GM12878 (cell line): ENCODE measurements around the gene EMP1. TPM values are rescaled to one million over a fixed set of nuclear protein-coding genes. Genes with fewer than 3 reads are reported as not detected.

Experiments
- ATAC-seq: fragments of 200-7000 bp; cut with Tn5 transposase; 3 replicates; pipeline ENCODE4 v1.9.1; 2020; ENCODE audit warnings: mild to moderate bottlenecking, moderate library complexity
- BruUV-seq: library from RNA; stranded (reverse); fragments of 400-500 nt; replicated peaks from 2 replicates; lab custom pipeline; 2021; lab: Mats Ljungman, UMichigan
- CTCF ChIA-PET: fragments of 300-600 bp; sonication (Branson Sonifier 250); formaldehyde crosslinking; extraction: SDS; loops from one replicate; lab custom pipeline; 2021; ENCODE audit warnings: inconsistent platforms; lab: Yijun Ruan, JAX
- POLR2A ChIA-PET: fragments of 350-600 bp; formaldehyde crosslinking; extraction: SDS; loops from one replicate; lab custom pipeline; 2021; ENCODE audit warnings: inconsistent platforms; lab: Charles Lee
- RAD21 ChIA-PET: fragments of 300-600 bp; sonication (Branson Sonifier 250); formaldehyde crosslinking; loops from one replicate; lab custom pipeline; 2023; ENCODE audit warnings: antibody characterized with exemption; ENCODE audit not compliant: unreplicated experiment; lab: Charles Lee
- SMC1A ChIA-PET: fragments of 300-600 bp; sonication (Branson Sonifier 250); formaldehyde crosslinking; loops from one replicate; lab custom pipeline; 2023; ENCODE audit not compliant: unreplicated experiment, uncharacterized antibody; lab: Charles Lee
- DNase-seq: peaks from one replicate; pipeline ENCODE4 v3.0.0-alpha.2; 2011; ENCODE audit warnings: low read depth, low spot score
- FAIRE-seq: peaks from 3 replicates; lab custom pipeline; 2011; peaks lifted over from hg19 to GRCh38; lab: Jason Lieb, UNC
- H2AFZ ChIP-seq: 2 replicates; pipeline ENCODE4 v1.6.0; 2011; ENCODE audit warnings: low read depth, low read length, control low read depth; ENCODE audit not compliant: control insufficient read depth
- H3K27ac ChIP-seq: 2 replicates; pipeline ENCODE4 v1.5.1; 2011; ENCODE audit warnings: control low read depth; ENCODE audit not compliant: control insufficient read depth, insufficient read depth
- H3K27me3 ChIP-seq, 2 experiments: replicated peaks in 1 of 2; 2 replicates each; pipeline versions ENCODE4 v1.6.0 to v1.6.1; 2011; ENCODE audit warnings: low read length in 1 of 2; ENCODE audit not compliant: control insufficient read depth in 2 of 2, insufficient read depth in 2 of 2
- H3K36me3 ChIP-seq, 2 experiments: 2 replicates each; pipeline ENCODE4 v1.5.1; 2011; ENCODE audit warnings: low read length in 1 of 2; ENCODE audit not compliant: control insufficient read depth in 2 of 2, insufficient read depth in 2 of 2
- H3K4me1 ChIP-seq: 2 replicates; pipeline ENCODE4 v1.6.1; 2011; ENCODE audit warnings: mild to moderate bottlenecking, low read length, moderate library complexity, mixed read lengths; ENCODE audit not compliant: control insufficient read depth, insufficient read depth
- H3K4me2 ChIP-seq: 2 replicates; pipeline ENCODE4 v1.6.0; 2011; ENCODE audit warnings: control low read depth; ENCODE audit not compliant: control insufficient read depth, insufficient read depth
- H3K4me3 ChIP-seq: fragments of 200-600 bp; sonication (generic); 2 replicates; pipeline ENCODE4 v1.5.1; 2016
- H3K79me2 ChIP-seq: 2 replicates; pipeline ENCODE4 v1.6.0; 2011; ENCODE audit warnings: low read length; ENCODE audit not compliant: control insufficient read depth, insufficient read depth
- H3K9ac ChIP-seq: 2 replicates; pipeline ENCODE4 v1.8.0; 2011; ENCODE audit warnings: low read length, control low read depth, mixed read lengths; ENCODE audit not compliant: control insufficient read depth, insufficient read depth
- H3K9me3 ChIP-seq: replicated peaks from 3 replicates; pipeline ENCODE4 v1.5.1; 2011; ENCODE audit warnings: mild to moderate bottlenecking, low read length; ENCODE audit not compliant: control insufficient read depth, insufficient read depth
- H4K20me1 ChIP-seq: 2 replicates; pipeline ENCODE4 v1.6.0; 2011; ENCODE audit not compliant: control insufficient read depth, insufficient read depth
- ATF7 ChIP-seq: fragments of 450-650 bp; IDR thresholded peaks from 2 replicates; pipeline ENCODE4 v1.6.1; 2016; ENCODE audit warnings: low read depth, mild to moderate bottlenecking
- BCLAF1 ChIP-seq: fragments of 450-650 bp; IDR thresholded peaks from 2 replicates; pipeline ENCODE4 v1.6.1; 2017; ENCODE audit warnings: antibody characterized with exemption, mild to moderate bottlenecking, moderate library complexity
- CREB1 ChIP-seq: IDR thresholded peaks from 2 replicates; pipeline ENCODE4 v1.6.1; 2012; ENCODE audit warnings: low read depth, mild to moderate bottlenecking, inconsistent platforms
- ELK1 ChIP-seq: IDR thresholded peaks from 2 replicates; pipeline ENCODE4 v1.6.1; 2012; ENCODE audit warnings: low read depth, low read length, improper control_type of control experiment
- EP300 ChIP-seq, 2 experiments: fragments of 150-350 bp in 1 of 2; IDR thresholded peaks; 2 replicates each; pipeline ENCODE4 v1.6.1; 2011 to 2012; ENCODE audit warnings: low read depth in 2 of 2, low read length in 2 of 2, borderline replicate concordance in 1 of 2, improper control_type of control experiment in 1 of 2, inconsistent platforms in 1 of 2; ENCODE audit not compliant: control insufficient read depth in 1 of 2
- IKZF2 ChIP-seq, 2 experiments: fragments of 450-650 bp; IDR thresholded peaks; 2 replicates each; pipeline ENCODE4 v1.6.1; 2017; ENCODE audit warnings: mild to moderate bottlenecking in 2 of 2, moderate library complexity in 2 of 2
- KDM1A ChIP-seq: fragments of 200-600 bp; sonication (generic); IDR thresholded peaks from 2 replicates; pipeline ENCODE4 v1.6.1; 2016; ENCODE audit warnings: borderline replicate concordance
- PAX5 ChIP-seq: IDR thresholded peaks from 2 replicates; pipeline ENCODE4 v1.6.1; 2011; ENCODE audit warnings: low read depth, low read length, borderline replicate concordance
- PML ChIP-seq: IDR thresholded peaks from 2 replicates; pipeline ENCODE4 v1.6.1; 2012; ENCODE audit warnings: low read length, inconsistent platforms
- SREBF2 ChIP-seq: IDR thresholded peaks from 2 replicates; pipeline ENCODE4 v1.6.1; 2012; ENCODE audit warnings: mild to moderate bottlenecking, low read length
- YBX1 ChIP-seq: fragments of 450-650 bp; IDR thresholded peaks from 2 replicates; pipeline ENCODE4 v1.6.1; 2016; ENCODE audit warnings: antibody characterized with exemption
- ZNF207 ChIP-seq: fragments of 450-650 bp; IDR thresholded peaks from 2 replicates; pipeline ENCODE4 v1.6.1; 2014; ENCODE audit warnings: antibody characterized with exemption, mild to moderate bottlenecking, borderline replicate concordance
- ZNF622 ChIP-seq: fragments of 450-650 bp; IDR thresholded peaks from 2 replicates; pipeline ENCODE4 v1.6.1; 2017; ENCODE audit warnings: mild to moderate bottlenecking, inconsistent platforms
- ZNF687 ChIP-seq: fragments of 450-650 bp; IDR thresholded peaks from 2 replicates; pipeline ENCODE4 v1.6.1; 2017; ENCODE audit warnings: mild to moderate bottlenecking, moderate library complexity
- WGBS: methylation state at CpG from one replicate; pipeline ENCODE4 v1.1.6; 2016; ENCODE audit warnings: low lambda C conversion rate; ENCODE audit not compliant: insufficient replicate concordance, insufficient coverage; ENCODE audit errors: missing lambda C conversion rate; 5-methylcytosine and 5-hydroxymethylcytosine counted together
- in situ Hi-C: fragments of 300-500 bp; cut with MboI; formaldehyde crosslinking; loops from 9 replicates; pipeline ENCODE4 v1.14.3; 2018; ENCODE audit warnings: mixed read lengths
- intact Hi-C: fragments of 100-400 bp; cut with micrococcal nuclease; formaldehyde crosslinking; loops from one replicate; pipeline ENCODE4 v1.14.2; 2022; ENCODE audit not compliant: unreplicated experiment
- polyA plus RNA-seq, 11 experiments: library from polyadenylated mRNA; depleted of rRNA in 4 of 11; unstranded in 6 of 11; stranded (reverse) in 5 of 11; fragments of >200 nt; fragmentation: Nextera tagmentation in 4 of 11; fragmentation: Illumina TruSeq in 1 of 11; extraction: Ambion mirVana in 4 of 11; extraction: Trizol in 1 of 11; gene quantifications; 1 replicate in 1 of 11; 2 replicates in 10 of 11; pipeline versions ENCODE4 v1.2.1 to v1.2.3, GENCODE V29; 2011 to 2016; ENCODE audit warnings: inconsistent platforms in 2 of 11, missing spikeins in 2 of 11, low read depth in 1 of 11
- total RNA-seq, 4 experiments: library from RNA; depleted of rRNA in 3 of 4; stranded (reverse); fragments of >200 nt in 3 of 4; fragmentation: Illumina TruSeq in 1 of 4; extraction: Trizol in 1 of 4; gene quantifications; 2 replicates each; pipeline versions ENCODE4 v1.2.1 to v1.2.3, GENCODE V29; 2013 to 2021

The EMP1 gene
- total and polyA plus RNA-seq, 10 of the 15 experiments (the other 5 are each of a cell fraction or from before 2014, with no cell fraction given) = 0.09 to 0.90 (median 0.25) TPM; not detected in 1

- FAIRE-seq (no peak), ATAC-seq (no peak), DNase-seq (no peak)
- H4K20me1 ChIP-seq = no peaks in the 10 kb centered on the region
- ChIA-PET POLR2A (no interaction called here), CTCF (interaction anchor here (0.6 to 9.8 kb wide), 5 partner anchors 225 to 663 kb away, joined by 3 to 105 read pairs (median 4); no protein-coding TSS in a partner anchor), SMC1A (interaction anchor here (3.5 to 6.0 kb wide), 2 partner anchors 294 to 421 kb away, joined by 21 to 50 read pairs; no protein-coding TSS in a partner anchor), RAD21 (no interaction called here)
- no peak overlapping the region for H3K4me2 ChIP-seq
- H3K27ac ChIP-seq = no peak overlapping the region
- H3K9ac ChIP-seq = no peak overlapping the region
- H3K9me3 ChIP-seq = no peaks in the 10 kb centered on the region
- H3K27me3 ChIP-seq = peaks cover 0 to 6% of the 10 kb centered on the region in 2 experiments; a peak in 2 of 4 replicates
- no peaks in the 10 kb centered on the region for H3K36me3 ChIP-seq
- H3K79me2 ChIP-seq = no peaks in the 10 kb centered on the region
- BruUV-seq = no TSS peak
- H3K4me1 ChIP-seq = no peaks in the 10 kb centered on the region
- H3K4me3 ChIP-seq = no peak overlapping the region
- 2% methylated on average over 7 of the region's 7 CpGs for WGBS
- H2AFZ ChIP-seq = no peak overlapping the region
- in situ Hi-C loops (loop anchor here (5.0 kb wide), 2 partner anchors 297 to 417 kb away; no protein-coding TSS in a partner anchor), intact Hi-C loops (loop anchor here (2.0 to 10.0 kb wide), 2 partner anchors 111 to 225 kb away; no protein-coding TSS in a partner anchor)
- no peak for TF ChIP-seq KDM1A
- no peak for TF ChIP-seq ATF7
- no peak for TF ChIP-seq YBX1
- no peak for TF ChIP-seq PAX5
- TF ChIP-seq BCLAF1 = no peak
- no peak for TF ChIP-seq CREB1
- TF ChIP-seq EP300 (IDR thresholded peaks at IDR 0.05; ENCODE audit: borderline replicate concordance in 1 of 2, control insufficient read depth in 1 of 2, low read depth in 2 of 2, low read length in 2 of 2) = no peak
- no peak for TF ChIP-seq ELK1
- no peak for TF ChIP-seq SREBF2
- no peak for TF ChIP-seq ZNF687
- no peak for TF ChIP-seq PML
- TF ChIP-seq ZNF207 = no peak
- TF ChIP-seq ZNF622 = no peak
- no peak for TF ChIP-seq IKZF2 (IDR thresholded peaks at IDR 0.05)
Measured at GRCh38 chr12:13209436-13210235, 13.1 kb downstream of the EMP1 start.
